Activated CD8-positive, alpha-beta T cell treated with anti-CD3 and anti-CD28 coated beads for 36 hours (primary cell): Measurements from ENCODE around the gene TMEM134. TPM values are rescaled to one million over a fixed set of nuclear protein-coding genes. Genes with fewer than 3 reads are reported as not detected.

Source experiments
- ATAC-seq: fragments of 200-7000 bp; cut with Tn5 transposase; one replicate; pipeline ENCODE4 v1.10.0; 2021; ENCODE audit warnings: mild to moderate bottlenecking, moderate library complexity
- CTCF ChIA-PET: fragments of 350-600 bp; sonication (Branson Sonifier 250); formaldehyde crosslinking; loops from one replicate; lab custom pipeline; 2021; ENCODE audit warnings: antibody characterized with exemption; lab: Charles Lee
- POLR2A ChIA-PET: fragments of 350-600 bp; sonication (Branson Sonifier 250); formaldehyde crosslinking; loops from one replicate; lab custom pipeline; 2021; ENCODE audit warnings: antibody characterized with exemption; lab: Charles Lee
- DNase-seq: peaks from one replicate; pipeline ENCODE4 v3.0.0-alpha.2; 2020
- H3K27ac Mint-ChIP-seq: one replicate; pipeline ENCODE4 v1.8.0; 2021; ENCODE audit warnings: mild to moderate bottlenecking, mixed read lengths
- H3K27me3 Mint-ChIP-seq: one replicate; pipeline ENCODE4 v1.8.0; 2021; ENCODE audit warnings: mixed read lengths
- H3K36me3 Mint-ChIP-seq: one replicate; pipeline ENCODE4 v1.8.0; 2021; ENCODE audit warnings: low read depth, mixed read lengths
- H3K4me1 Mint-ChIP-seq: one replicate; pipeline ENCODE4 v1.8.0; 2021; ENCODE audit warnings: low read depth, mixed read lengths
- H3K4me3 Mint-ChIP-seq: one replicate; pipeline ENCODE4 v1.8.0; 2021; ENCODE audit warnings: mild to moderate bottlenecking, moderate library complexity, mixed read lengths
- H3K9me3 Mint-ChIP-seq: one replicate; pipeline ENCODE4 v1.8.0; 2021; ENCODE audit warnings: mixed read lengths
- intact Hi-C: fragments of 100-400 bp; cut with micrococcal nuclease; formaldehyde crosslinking; loops from one replicate; pipeline ENCODE4 v1.10.0; 2022
- total RNA-seq, 2 experiments: library from RNA; stranded (reverse); gene quantifications; one replicate each; pipeline ENCODE4 v1.2.3, GENCODE V29; 2021
- TF ChIP-seq, protein P1 (sequence below): fragments of 200-600 bp; IDR thresholded peaks from one replicate; pipeline ENCODE4 v1.8.0; 2022; ENCODE audit warnings: antibody characterized with exemption, mild to moderate bottlenecking

Gene TMEM134
- total RNA-seq, 2 experiments from 2014 or later: 56.0 to 59.2 TPM

DNA sequence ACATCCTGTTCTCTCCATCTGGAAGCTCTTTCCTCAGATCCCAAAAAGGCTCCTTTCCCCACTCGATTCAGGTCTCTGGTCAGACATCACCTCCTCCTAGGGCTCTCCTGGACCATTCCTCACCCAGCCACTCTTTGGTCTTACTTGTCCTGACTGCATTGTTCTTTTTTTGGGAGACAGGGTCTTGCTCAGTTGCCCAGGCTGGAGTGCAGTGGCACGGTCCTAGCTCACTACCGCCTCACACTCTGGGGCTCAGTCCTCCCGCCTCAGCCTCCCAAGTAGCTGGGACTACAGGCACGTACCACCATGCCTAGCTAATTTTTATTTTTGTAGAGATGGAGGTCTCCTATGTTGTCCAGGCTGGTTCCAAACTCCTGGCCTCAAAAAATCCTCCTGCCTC is 23.5 kb downstream of the TMEM134 start:
- intact Hi-C loops: no loop called here
- ChIA-PET CTCF (no interaction called here), POLR2A (interaction anchor here (0.8 to 1.3 kb wide), 5 partner anchors 8 to 47 kb away, joined by 3 to 4 read pairs (median 3); partner anchors contain the start of gene PTPRCAP)
- Mint-ChIP-seq H3K36me3 (no peaks in the 10 kb centered on the region), H3K4me3 (peak overlapping the region; percentile 64), H3K27me3 (no peaks in the 10 kb centered on the region), H3K4me1 (peaks cover 66% of the 10 kb centered on the region), H3K9me3 (no peaks in the 10 kb centered on the region), H3K27ac (peak overlapping the region; percentile 71)
- TF ChIP-seq, protein P1, sequence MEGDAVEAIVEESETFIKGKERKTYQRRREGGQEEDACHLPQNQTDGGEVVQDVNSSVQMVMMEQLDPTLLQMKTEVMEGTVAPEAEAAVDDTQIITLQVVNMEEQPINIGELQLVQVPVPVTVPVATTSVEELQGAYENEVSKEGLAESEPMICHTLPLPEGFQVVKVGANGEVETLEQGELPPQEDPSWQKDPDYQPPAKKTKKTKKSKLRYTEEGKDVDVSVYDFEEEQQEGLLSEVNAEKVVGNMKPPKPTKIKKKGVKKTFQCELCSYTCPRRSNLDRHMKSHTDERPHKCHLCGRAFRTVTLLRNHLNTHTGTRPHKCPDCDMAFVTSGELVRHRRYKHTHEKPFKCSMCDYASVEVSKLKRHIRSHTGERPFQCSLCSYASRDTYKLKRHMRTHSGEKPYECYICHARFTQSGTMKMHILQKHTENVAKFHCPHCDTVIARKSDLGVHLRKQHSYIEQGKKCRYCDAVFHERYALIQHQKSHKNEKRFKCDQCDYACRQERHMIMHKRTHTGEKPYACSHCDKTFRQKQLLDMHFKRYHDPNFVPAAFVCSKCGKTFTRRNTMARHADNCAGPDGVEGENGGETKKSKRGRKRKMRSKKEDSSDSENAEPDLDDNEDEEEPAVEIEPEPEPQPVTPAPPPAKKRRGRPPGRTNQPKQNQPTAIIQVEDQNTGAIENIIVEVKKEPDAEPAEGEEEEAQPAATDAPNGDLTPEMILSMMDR: no peak
- DNase-seq (no peak), ATAC-seq (no peak)

DNA sequence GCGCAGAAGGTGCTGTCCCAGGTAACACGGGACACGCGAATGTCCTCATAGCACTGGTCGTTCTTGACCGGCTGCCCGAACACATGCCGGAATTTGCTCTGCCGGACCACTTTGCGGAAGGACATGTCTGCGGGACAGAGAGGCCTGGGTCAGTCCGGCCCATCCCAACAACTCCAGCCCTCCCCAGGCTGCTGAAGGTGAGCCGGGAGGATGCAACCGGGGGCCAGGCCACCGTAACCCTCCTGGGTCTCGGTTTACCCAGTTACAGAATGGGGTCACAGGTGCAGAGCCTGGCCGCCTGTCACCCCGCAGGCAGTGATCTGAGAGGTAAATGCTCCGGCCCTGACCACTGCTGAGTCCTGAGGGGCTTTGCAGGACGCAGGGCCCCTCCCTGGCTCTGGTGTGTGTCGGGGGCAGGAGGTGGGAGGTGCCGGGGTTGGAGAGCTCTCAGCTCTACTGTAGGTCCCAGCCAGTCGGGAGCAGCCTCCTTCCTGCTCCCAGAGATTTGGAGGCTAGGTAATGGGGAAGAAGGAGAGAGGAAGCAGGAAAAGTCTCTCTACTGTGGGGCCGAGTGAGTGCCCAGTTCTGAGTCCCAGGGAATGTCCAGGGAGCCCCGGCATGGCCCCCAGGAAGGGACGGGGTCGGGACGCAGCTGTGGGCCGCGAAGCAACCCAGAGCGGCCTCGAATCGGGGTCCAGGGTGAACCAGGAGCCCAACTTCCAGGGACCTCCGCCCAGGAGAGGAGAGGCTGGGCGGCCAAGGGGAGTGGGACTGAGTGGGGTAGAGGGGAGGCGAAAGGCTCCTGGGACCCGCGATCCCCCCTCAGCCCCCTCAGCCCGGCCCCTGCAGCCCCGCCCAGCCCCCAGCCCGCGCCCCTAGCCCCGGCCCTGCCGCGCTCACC is 26.3 kb downstream of the TMEM134 start:
- intact Hi-C loops: no loop called here
- TF ChIP-seq, protein P1: no peak
- H3K27me3 Mint-ChIP-seq: no peaks in the 10 kb centered on the region
- peak overlapping the region; percentile 26 for H3K27ac Mint-ChIP-seq
- ATAC-seq: no peak
- H3K4me3 Mint-ChIP-seq: peak overlapping the region; percentile 50
- peaks cover 64% of the 10 kb centered on the region for H3K4me1 Mint-ChIP-seq
- no peaks in the 10 kb centered on the region for H3K9me3 Mint-ChIP-seq
- ChIA-PET CTCF (no interaction called here), POLR2A (interaction anchor here (1.2 to 2.3 kb wide), 2 partner anchors 14 to 42 kb away, joined by 3 to 7 read pairs; partner anchors contain the start of gene RPS6KB2)
- peaks cover 22% of the 10 kb centered on the region for H3K36me3 Mint-ChIP-seq
- no peak for DNase-seq

DNA sequence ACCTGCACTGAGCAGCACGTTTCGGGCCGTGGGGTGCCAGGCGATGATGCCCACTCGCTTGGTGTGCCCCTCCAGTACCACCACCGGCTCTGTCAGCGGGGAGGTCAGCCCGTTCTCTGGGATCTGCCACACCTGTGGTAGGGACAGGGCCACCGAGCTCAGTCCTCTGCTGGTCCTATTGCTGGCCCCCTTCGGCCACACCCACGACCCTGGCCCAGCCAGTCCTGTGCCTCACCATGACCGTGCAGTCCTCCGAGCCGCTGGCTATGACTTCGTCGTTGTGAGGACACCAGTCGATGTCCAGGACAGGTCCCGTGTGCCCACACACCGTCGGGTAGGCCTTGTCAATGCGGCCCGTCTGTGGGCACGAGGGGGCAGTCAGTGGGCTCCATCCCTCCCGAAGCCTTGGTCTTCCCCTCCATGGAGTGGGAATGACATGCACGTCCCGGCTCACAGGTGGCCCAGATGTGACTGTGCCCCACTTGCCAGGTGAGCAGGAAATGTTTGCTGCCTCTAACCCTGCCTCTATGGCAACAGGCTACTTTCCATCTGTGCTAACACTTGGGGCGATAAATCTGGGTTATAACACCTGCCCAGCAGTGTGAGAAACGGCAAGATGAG is 27.2 kb downstream of the TMEM134 start:
- Mint-ChIP-seq H3K4me3 (peak overlapping the region; percentile 20), H3K9me3 (no peaks in the 10 kb centered on the region), H3K27me3 (no peaks in the 10 kb centered on the region), H3K4me1 (peaks cover 59% of the 10 kb centered on the region), H3K36me3 (peaks cover 30% of the 10 kb centered on the region), H3K27ac (peak overlapping the region; percentile 26)
- ATAC-seq (no peak), DNase-seq (no peak)
- TF ChIP-seq, protein P1: no peak
- intact Hi-C loops: no loop called here
- POLR2A ChIA-PET: interaction anchor here (0.8 to 10.8 kb wide), 8 partner anchors 21 to 50 kb away, joined by 3 to 178 read pairs (median 4); partner anchors contain the start of genes PPP1CA, RAD9A and TBC1D10C
- CTCF ChIA-PET: interaction anchor here (0.9 kb wide), 1 partner anchor 96 kb away, joined by 4 read pairs; no protein-coding TSS in a partner anchor

DNA sequence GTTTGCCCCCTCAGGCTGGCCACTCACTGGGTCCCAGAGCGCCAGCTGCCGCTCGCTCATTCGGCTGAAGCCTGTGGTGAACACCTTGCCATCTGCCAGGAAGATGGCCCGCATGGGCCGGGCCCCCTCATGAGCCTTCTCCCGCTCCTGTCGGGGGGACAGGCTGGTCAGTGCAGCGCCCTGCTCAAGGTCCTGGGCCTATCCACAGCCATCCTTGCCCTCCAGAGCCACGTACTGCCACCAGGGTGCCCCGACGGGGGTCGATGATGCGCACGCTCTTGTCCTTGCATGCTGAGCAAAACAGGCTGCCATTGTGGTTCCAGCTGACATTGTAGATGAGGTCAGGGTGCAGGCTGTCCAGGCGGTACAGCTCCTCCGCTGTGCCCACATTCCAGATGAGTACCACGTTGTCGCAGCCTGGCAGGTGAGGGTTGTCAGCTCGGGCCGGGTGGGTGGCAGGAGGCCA is 27.9 kb downstream of the TMEM134 start:
- Mint-ChIP-seq H3K4me3 (peak overlapping the region; percentile 22), H3K4me1 (peaks cover 56% of the 10 kb centered on the region), H3K9me3 (no peaks in the 10 kb centered on the region), H3K36me3 (peaks cover 37% of the 10 kb centered on the region), H3K27me3 (no peaks in the 10 kb centered on the region), H3K27ac (peak overlapping the region; percentile 70)
- ATAC-seq: no peak
- DNase-seq: no peak
- TF ChIP-seq, protein P1: no peak
- CTCF ChIA-PET: interaction anchor here (0.9 kb wide), 1 partner anchor 95 kb away, joined by 4 read pairs; no protein-coding TSS in a partner anchor
- intact Hi-C loops: no loop called here
- POLR2A ChIA-PET: interaction anchor here (0.8 to 10.8 kb wide), 10 partner anchors 9 to 50 kb away, joined by 3 to 178 read pairs (median 5); partner anchors contain the start of genes PPP1CA, RAD9A, TBC1D10C and TMEM134
